AG09319 (cell line): ENCODE results near the gene CDKN3.

ENCODE experiments used
- DNase-seq: peaks from one replicate; pipeline ENCODE4 v3.0.0-alpha.2; 2010; ENCODE audit warnings: low read depth; ENCODE audit errors: extremely low read depth
- CTCF ChIP-seq: IDR thresholded peaks from 2 replicates; pipeline ENCODE4 v1.5.1; 2011; ENCODE audit warnings: low read depth, mild to moderate bottlenecking, inconsistent platforms, low read length, moderate library complexity

The CDKN3 gene

DNA sequence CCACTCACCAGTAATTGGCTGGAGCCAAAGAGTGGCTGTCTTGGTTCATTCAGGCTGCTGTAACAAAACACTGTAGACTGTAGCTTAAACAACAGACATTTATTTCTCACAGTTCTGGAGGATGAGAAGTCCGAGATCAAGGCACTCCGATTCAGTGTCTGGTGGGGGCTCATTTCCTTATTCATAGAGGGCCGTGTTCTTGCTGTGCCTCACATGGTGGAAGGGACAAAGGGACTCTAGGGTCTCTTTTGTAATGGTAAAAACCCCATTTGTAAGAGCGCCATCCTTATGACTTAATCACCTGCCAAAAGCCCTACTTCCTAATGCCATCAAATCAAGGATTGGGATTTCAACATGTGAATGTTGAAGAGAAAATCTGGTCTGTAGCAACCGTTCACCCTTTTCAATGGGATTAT, 34.7 kb upstream of the CDKN3 start:
- no peak for TF ChIP-seq CTCF
- DNase-seq, result no peak

- no peak for DNase-seq
- TF ChIP-seq CTCF, result no peak
Observed at GRCh38 chr14:54362759-54363437, 33.9 kb upstream of the CDKN3 start.

DNA sequence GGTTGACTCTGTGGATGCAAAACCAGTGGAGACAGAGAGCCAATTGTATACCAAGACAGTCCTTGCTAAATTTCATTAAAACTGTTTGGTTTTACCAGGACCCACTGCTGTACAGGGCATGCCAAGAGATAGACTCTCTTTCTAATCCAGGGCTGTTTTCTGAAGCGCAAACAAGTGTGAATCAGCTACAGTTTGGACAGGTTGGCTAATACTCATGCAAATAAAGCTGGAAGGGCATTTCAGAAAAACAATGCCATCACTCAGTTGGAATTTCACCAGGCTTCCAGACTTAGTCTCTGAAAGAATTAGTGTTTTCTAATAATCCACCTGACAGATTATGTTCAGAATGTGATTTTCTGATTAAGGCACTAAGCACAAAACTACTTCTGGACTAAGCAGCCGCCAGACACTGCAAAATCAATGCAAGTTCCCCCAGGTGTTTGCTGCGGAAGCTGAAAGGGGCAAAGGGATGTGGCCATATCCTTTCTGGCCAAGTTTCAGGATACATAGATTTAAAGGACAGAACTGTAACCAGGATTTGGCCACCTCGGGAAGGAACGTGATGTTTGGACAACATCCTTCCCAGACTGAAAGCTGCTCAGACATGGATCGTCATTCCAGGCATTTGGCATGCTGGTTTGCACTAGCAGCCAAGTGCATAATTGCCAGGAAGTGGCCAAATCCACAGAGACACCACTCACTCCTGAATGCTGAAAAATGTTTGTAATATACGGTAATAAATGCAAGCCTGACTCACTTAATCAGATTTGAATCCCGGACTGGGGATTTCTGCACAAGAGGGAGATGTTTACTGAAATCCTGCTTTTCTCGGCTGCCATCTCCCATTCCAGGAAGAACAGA, 32.0 kb upstream of the CDKN3 start:
- no peak for TF ChIP-seq CTCF
- no peak for DNase-seq

DNA sequence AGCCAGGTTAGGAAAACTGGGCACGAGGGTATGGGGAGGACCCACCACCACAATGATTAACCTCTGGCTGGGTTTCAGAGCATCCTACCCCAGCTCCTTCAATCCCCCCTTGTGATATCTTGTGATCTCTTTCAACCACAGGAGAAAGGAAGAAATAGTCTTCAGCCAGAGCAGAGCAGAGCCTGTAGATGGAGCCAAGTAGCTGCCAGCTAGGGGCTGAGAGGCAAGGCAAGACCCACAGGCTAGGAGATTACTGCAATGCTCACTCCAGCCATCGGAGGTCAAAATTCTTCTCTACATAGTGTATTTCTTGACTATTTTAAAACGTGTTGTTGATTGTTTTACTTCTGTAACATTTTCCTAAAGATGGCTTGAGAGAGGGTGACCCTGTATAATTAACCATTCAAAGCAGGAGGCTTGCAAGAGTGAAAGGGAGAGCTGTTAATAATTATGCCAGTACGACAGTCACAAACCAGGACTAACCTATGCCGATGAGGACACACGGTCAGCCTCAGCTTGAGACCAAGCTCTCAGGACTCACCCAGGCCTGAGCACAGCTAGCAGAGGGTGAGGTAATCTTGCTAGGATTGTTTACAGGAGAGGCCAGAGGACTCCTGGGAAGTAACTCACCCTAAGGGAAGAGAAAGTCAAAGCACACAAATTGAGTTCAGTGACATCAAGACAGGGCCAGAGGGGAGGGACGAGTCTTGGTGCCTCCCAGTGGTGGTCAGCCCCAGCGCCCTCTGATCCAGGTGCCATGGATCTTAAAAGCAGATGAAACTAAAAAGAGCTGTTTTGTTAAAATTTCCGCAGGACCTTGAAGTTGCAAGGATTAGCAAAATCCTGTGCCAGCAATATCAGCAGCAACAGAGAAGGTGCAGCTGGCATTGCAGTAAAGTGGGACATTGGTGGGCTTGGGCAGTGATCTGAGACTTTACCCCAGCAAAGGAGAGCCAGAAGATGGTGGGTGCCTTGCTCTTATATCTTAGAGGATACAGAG, 29.8 kb upstream of the CDKN3 start:
- no peak for DNase-seq
- TF ChIP-seq CTCF, result peak; percentile 71

DNA sequence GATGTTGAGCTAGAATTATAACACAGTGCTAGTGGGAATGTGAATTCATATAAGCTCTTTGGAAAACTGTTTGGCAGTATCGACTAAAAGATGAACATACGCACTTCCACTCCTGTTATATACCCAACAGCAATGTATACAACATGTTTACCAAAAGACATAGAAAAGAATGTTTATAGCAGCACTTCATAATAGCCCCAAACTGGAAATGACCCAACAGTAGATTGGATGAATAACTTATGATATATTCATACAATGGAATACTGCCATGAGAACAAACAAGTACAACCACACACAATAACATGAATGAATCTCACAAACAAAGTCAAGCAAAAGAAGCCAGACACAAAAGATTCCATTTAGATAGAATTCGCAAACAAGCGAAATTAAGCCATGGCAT, 28.5 kb upstream of the CDKN3 start:
- TF ChIP-seq CTCF, result no peak
- no peak for DNase-seq

GRCh38 chr14:54369343-54369742, 27.5 kb upstream of the CDKN3 start:
- no peak for TF ChIP-seq CTCF
- no peak for DNase-seq
